ENCODE measurements around the gene KAZN. TPM values are rescaled to one million over a fixed set of nuclear protein-coding genes. Genes with fewer than 3 reads are reported as not detected.

The KAZN gene
- polyA plus RNA-seq, 1 experiment: 3.7 TPM

DNA sequence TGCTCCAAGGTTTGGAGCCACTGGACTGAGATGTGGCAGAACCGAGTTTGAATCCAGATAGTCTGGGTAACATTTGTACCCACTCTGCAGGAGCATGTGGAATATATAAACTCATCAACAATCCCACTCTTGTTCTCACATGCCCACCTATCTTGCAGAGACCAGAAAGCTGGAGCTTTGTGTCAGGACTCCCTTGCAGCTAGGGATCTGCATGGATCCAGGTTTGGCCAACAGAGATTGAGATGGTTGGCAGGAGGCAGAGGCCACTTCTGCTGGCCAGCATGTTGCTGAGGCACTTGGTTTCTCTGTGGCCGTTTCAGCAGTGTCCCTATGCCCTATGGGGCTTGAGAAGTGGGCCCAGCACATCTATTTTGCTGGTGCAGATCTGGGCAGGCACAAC, 208.3 kb downstream of the KAZN start:
- ChIA-PET POLR2A (no interaction called here), CTCF (no interaction called here)
- H3K27ac ChIP-seq (ENCODE audit: low read depth, low read length): no peak overlapping the region
- DNase-seq (ENCODE audit: low read depth, low spot score): no peak
- H3K9me3 ChIP-seq (ENCODE audit: control insufficient read depth, insufficient read depth, low read length): peaks cover 6% of the 10 kb centered on the region
- no peak overlapping the region for H3K4me3 ChIP-seq (ENCODE audit: low read depth, low read length)
- TF ChIP-seq, protein P1, sequence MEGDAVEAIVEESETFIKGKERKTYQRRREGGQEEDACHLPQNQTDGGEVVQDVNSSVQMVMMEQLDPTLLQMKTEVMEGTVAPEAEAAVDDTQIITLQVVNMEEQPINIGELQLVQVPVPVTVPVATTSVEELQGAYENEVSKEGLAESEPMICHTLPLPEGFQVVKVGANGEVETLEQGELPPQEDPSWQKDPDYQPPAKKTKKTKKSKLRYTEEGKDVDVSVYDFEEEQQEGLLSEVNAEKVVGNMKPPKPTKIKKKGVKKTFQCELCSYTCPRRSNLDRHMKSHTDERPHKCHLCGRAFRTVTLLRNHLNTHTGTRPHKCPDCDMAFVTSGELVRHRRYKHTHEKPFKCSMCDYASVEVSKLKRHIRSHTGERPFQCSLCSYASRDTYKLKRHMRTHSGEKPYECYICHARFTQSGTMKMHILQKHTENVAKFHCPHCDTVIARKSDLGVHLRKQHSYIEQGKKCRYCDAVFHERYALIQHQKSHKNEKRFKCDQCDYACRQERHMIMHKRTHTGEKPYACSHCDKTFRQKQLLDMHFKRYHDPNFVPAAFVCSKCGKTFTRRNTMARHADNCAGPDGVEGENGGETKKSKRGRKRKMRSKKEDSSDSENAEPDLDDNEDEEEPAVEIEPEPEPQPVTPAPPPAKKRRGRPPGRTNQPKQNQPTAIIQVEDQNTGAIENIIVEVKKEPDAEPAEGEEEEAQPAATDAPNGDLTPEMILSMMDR (IDR thresholded peaks at IDR 0.05; ENCODE audit: low read depth, low read length): no peak
- peaks cover 3% of the 10 kb centered on the region for H3K27me3 ChIP-seq (ENCODE audit: control insufficient read depth, insufficient read depth, low read length)

DNA sequence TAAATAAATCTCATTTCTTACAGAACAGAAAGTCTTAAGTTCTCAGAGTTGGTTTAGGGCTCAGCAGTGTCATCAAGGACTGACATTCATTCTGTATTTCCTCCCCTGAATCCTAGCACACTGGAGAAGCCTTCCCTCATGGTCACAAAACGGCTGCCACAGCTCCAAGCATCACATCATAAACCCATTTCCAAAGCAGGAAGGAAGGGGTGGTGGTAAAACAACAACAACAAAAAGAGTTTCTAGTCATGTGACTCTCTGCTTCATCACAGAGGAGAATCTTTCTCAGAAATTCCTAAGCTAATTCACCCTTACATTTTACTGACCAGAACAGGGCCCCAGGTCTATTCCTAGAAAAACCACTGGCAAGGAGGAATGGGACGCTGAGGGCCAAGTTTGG, 210.3 kb downstream of the KAZN start:
- no peak for DNase-seq (ENCODE audit: low read depth, low spot score)
- Histone ChIP-seq H3K4me3 (ENCODE audit: low read depth, low read length) (no peak overlapping the region), H3K27me3 (ENCODE audit: control insufficient read depth, insufficient read depth, low read length) (peaks cover 3% of the 10 kb centered on the region), H3K27ac (ENCODE audit: low read depth, low read length) (no peak overlapping the region), H3K9me3 (ENCODE audit: control insufficient read depth, insufficient read depth, low read length) (peaks cover 6% of the 10 kb centered on the region)
- POLR2A ChIA-PET: no interaction called here
- TF ChIP-seq, protein P1 (IDR thresholded peaks at IDR 0.05; ENCODE audit: low read depth, low read length): no peak
- CTCF ChIA-PET: no interaction called here

DNA sequence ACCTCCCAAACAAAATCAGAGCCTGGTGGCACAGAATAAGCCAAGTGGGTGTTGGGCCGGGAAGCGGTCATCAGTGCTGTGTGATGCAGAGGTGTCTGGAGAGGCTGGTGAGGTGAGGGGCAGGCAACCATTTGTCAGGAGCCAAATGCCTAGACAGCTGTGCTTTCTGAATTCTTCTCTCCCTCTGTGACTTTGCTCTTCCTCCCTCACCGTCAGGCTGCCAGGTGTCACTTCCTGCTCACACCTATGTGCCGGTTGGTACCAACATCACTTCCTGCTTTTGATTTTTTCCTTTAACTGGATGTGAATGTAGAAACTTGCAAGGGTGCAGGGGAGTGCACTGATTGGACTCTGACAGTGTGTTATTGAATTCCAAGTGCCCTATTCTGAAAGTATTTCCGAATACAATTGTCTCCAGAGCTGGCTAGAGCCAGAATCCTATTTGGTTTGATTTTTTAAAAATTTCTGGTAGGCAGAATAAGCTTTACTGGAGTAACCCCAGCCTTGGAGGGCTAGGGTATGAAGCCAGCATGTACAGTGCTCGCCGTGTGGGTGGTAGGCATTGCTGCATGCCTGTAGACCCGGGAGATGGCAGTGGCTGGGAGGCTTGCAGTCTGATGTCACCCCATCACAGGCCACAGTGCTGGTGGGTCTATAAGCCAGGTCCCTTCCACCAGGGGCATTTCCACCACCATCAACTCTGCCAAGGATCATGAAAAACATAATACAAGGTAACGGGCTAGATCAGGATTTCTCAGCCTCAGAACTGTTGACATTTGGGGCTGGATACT, 210.9 kb downstream of the KAZN start:
- POLR2A ChIA-PET: no interaction called here
- H3K4me3 ChIP-seq (ENCODE audit: low read depth, low read length): no peak overlapping the region
- CTCF ChIA-PET: no interaction called here
- H3K9me3 ChIP-seq (ENCODE audit: control insufficient read depth, insufficient read depth, low read length): peaks cover 6% of the 10 kb centered on the region
- no peak for DNase-seq (ENCODE audit: low read depth, low spot score)
- H3K27ac ChIP-seq (ENCODE audit: low read depth, low read length): no peak overlapping the region
- TF ChIP-seq, protein P1 (IDR thresholded peaks at IDR 0.05; ENCODE audit: low read depth, low read length): no peak
- H3K27me3 ChIP-seq (ENCODE audit: control insufficient read depth, insufficient read depth, low read length): peaks cover 3% of the 10 kb centered on the region

DNA sequence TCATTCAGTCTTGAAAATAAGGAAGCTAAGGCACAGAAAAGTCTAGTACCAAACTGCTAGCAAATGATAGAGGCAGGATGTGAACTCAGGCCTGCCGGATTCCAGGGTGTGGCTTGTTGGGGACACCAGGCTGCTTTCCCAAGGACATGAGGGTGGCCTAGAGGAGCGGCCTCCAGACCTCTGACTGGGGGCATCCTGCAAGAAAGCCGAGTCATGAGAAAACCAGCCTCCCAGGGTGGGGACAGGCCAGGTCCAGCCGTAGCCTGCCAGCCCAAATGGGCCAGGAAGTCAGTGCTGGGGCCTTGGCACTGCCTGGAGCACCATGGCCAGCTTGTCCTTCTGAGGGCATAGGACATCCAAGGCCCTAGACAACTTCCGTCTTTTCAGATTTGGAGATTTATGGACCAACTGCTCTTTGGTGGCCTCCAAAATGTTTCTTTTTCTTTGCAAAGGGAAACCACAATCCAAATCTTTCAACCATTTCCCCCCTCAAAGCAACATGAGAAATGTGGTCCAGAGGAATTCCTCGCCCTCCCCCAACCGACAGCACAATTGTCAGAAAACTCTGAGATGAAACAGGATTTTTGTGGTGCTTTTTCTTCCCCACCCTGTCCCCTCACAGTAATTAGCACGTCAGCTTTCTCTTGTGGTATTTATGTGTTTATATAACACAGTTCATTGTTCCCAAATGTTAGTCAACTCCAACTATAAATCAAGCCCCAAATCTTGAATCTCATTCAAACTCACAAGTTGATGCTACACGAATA, 212.3 kb downstream of the KAZN start:
- POLR2A ChIA-PET: no interaction called here
- no peak overlapping the region for H3K4me3 ChIP-seq (ENCODE audit: low read depth, low read length)
- DNase-seq (ENCODE audit: low read depth, low spot score): no peak
- TF ChIP-seq, protein P1 (IDR thresholded peaks at IDR 0.05; ENCODE audit: low read depth, low read length): no peak
- H3K27ac ChIP-seq (ENCODE audit: low read depth, low read length): no peak overlapping the region
- CTCF ChIA-PET: no interaction called here
- H3K9me3 ChIP-seq (ENCODE audit: control insufficient read depth, insufficient read depth, low read length): peaks cover 6% of the 10 kb centered on the region
- peaks cover 3% of the 10 kb centered on the region for H3K27me3 ChIP-seq (ENCODE audit: control insufficient read depth, insufficient read depth, low read length)

DNA sequence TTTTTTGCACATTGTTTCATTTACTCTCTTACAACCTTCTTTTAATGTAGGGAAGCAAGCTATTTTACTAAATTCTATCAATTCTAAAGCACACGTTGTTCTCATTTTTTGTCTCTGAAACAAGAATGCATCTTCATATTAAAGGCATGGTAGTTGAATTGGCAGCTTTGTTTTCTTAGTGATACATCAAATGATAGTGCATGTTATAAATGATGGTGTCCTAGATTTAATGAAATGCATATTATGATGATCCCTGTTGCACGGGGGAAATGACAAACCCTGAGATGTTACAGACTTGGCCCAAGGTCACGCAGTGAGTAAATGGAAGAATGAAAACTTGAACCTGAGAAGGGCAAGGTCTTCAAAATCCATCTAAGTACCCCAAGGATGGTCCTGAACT, 213.1 kb downstream of the KAZN start:
- peaks cover 3% of the 10 kb centered on the region for H3K27me3 ChIP-seq (ENCODE audit: control insufficient read depth, insufficient read depth, low read length)

More for the DNA sequence above, 213.1 kb downstream of the KAZN start:
- Histone ChIP-seq H3K27ac (ENCODE audit: low read depth, low read length) (no peak overlapping the region), H3K9me3 (ENCODE audit: control insufficient read depth, insufficient read depth, low read length) (peaks cover 6% of the 10 kb centered on the region), H3K4me3 (ENCODE audit: low read depth, low read length) (no peak overlapping the region)
- ChIA-PET CTCF (no interaction called here), POLR2A (no interaction called here)
- TF ChIP-seq, protein P1 (IDR thresholded peaks at IDR 0.05; ENCODE audit: low read depth, low read length): no peak
- DNase-seq (ENCODE audit: low read depth, low spot score): no peak
